Skeletal muscle tissue (tissue), 4 donors: ENCODE measurements around the gene CHRNB1. TPM values are rescaled to one million over a fixed set of nuclear protein-coding genes. Genes with fewer than 3 reads are reported as not detected.
"Not testable (repeated sequence)": the region's sequence is repeated elsewhere in the genome, so short reads cannot be mapped to it uniquely, and the experiment has no call there.

Experiments
- H3K27ac ChIP-seq: one replicate; pipeline ENCODE4 v1.7.0; 2013; ENCODE audit warnings: mild to moderate bottlenecking, low read depth, low read length, inconsistent platforms
- H3K27me3 ChIP-seq, 3 donors: one replicate each; pipeline ENCODE4 v1.7.0; 2013; ENCODE audit warnings: low read length in 3 of 3; ENCODE audit not compliant: control insufficient read depth in 3 of 3, insufficient read depth in 3 of 3
- H3K36me3 ChIP-seq, 3 donors: one replicate each; pipeline ENCODE4 v1.7.0; 2013; ENCODE audit warnings: low read length in 3 of 3; ENCODE audit not compliant: control insufficient read depth in 3 of 3, insufficient read depth in 3 of 3
- H3K4me1 ChIP-seq, 3 donors: one replicate each; pipeline ENCODE4 v1.7.0; 2013; ENCODE audit warnings: low read length in 3 of 3, mild to moderate bottlenecking in 3 of 3; ENCODE audit not compliant: control insufficient read depth in 3 of 3, insufficient read depth in 3 of 3
- H3K4me3 ChIP-seq, 3 donors: one replicate each; pipeline ENCODE4 v1.7.0; 2013; ENCODE audit warnings: low read length in 3 of 3
- H3K9ac ChIP-seq, 3 donors: one replicate each; pipeline ENCODE4 v1.7.0; 2013; ENCODE audit warnings: low read length in 3 of 3, mild to moderate bottlenecking in 3 of 3, moderate library complexity in 2 of 3, low read depth in 1 of 3
- H3K9me3 ChIP-seq, 3 donors: one replicate each; pipeline ENCODE4 v1.7.0; 2013; ENCODE audit warnings: low read length in 3 of 3; ENCODE audit not compliant: control insufficient read depth in 3 of 3
- total RNA-seq: library from RNA; depleted of rRNA; stranded (reverse); fragments of >200 nt; gene quantifications from one replicate; pipeline ENCODE4 v1.2.3, GENCODE V29; 2014
- donor health status: Osteomylitis.

Gene CHRNB1
- total RNA-seq, 1 donor from 2014 or later, result 31.3 TPM

GRCh38 chr17:7464081-7464480, 19.2 kb downstream of the CHRNB1 start:
- H3K36me3 ChIP-seq, result peaks cover 23 to 31% (median 25%) of the 10 kb centered on the region in 3 donors
- no peaks in the 10 kb centered on the region for H3K27me3 ChIP-seq
- H3K9me3 ChIP-seq, result no peaks in the 10 kb centered on the region
- H3K27ac ChIP-seq, result no peak overlapping the region
- H3K4me1 ChIP-seq, result peaks cover 18 to 24% (median 21%) of the 10 kb centered on the region in 3 donors
- no peak overlapping the region for H3K4me3 ChIP-seq
- no peak overlapping the region for H3K9ac ChIP-seq

GRCh38 chr17:7465597-7466275, 20.9 kb downstream of the CHRNB1 start:
- no peaks in the 10 kb centered on the region for H3K9me3 ChIP-seq
- peak overlapping the region; percentile 77 for H3K27ac ChIP-seq
- H3K27me3 ChIP-seq, result no peaks in the 10 kb centered on the region
- H3K36me3 ChIP-seq, result peaks cover 23 to 31% (median 25%) of the 10 kb centered on the region in 3 donors
- peak overlapping the region in 1 of 3 donors; percentile 69 for H3K9ac ChIP-seq
- H3K4me1 ChIP-seq, result peaks cover 21 to 25% (median 24%) of the 10 kb centered on the region in 3 donors
- H3K4me3 ChIP-seq, result no peak overlapping the region

GRCh38 chr17:7466318-7466638, 21.4 kb downstream of the CHRNB1 start:
- H3K27ac ChIP-seq, result peak overlapping the region; percentile 77
- H3K9me3 ChIP-seq, result no peaks in the 10 kb centered on the region
- peaks cover 22 to 26% (median 25%) of the 10 kb centered on the region in 3 donors for H3K4me1 ChIP-seq
- no peaks in the 10 kb centered on the region for H3K27me3 ChIP-seq
- no peak overlapping the region for H3K4me3 ChIP-seq
- peak overlapping the region; percentile 43 to 69 (median 45) for H3K9ac ChIP-seq
- peaks cover 23 to 31% (median 25%) of the 10 kb centered on the region in 3 donors for H3K36me3 ChIP-seq

- no peaks in the 10 kb centered on the region for H3K27me3 ChIP-seq
- peaks cover 22 to 29% (median 27%) of the 10 kb centered on the region in 3 donors for H3K4me1 ChIP-seq
- no peaks in the 10 kb centered on the region for H3K9me3 ChIP-seq
- peak overlapping the region; percentile 43 to 69 (median 45) for H3K9ac ChIP-seq
- peaks cover 23 to 31% (median 25%) of the 10 kb centered on the region in 3 donors for H3K36me3 ChIP-seq
- H3K4me3 ChIP-seq, result no peak overlapping the region
- peak overlapping the region; percentile 77 for H3K27ac ChIP-seq
These were observed 21.9 kb downstream of the CHRNB1 start for GRCh38 chr17:7466639-7467341.

DNA sequence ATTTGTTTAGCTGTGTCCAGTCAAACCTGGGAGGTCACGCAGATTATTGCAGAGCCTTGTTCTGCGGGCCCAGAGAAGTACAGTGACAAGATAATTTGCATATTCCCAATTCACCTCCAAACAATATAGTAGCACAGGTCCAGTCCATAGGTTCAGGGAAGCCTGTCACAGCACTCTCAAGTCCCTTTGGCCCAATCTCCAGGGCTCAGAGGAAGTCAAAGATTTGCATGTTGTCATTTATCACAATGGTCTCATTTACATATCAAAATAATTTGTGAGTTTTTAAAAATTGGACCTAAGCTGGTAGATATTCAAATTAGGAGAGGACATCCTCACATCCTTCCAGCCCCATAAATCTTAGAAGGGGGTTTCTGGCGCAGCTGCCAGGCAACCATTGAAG, 22.6 kb downstream of the CHRNB1 start:
- peak overlapping the region; percentile 77 for H3K27ac ChIP-seq
- H3K9ac ChIP-seq, result no peak overlapping the region
- peaks cover 20 to 28% (median 23%) of the 10 kb centered on the region in 3 donors for H3K36me3 ChIP-seq
- no peak overlapping the region for H3K4me3 ChIP-seq
- H3K9me3 ChIP-seq, result no peaks in the 10 kb centered on the region
- H3K27me3 ChIP-seq, result no peaks in the 10 kb centered on the region
- H3K4me1 ChIP-seq, result peaks cover 22 to 32% (median 30%) of the 10 kb centered on the region in 3 donors

GRCh38 chr17:7468290-7468689, 23.4 kb downstream of the CHRNB1 start:
- H3K4me1 ChIP-seq, result peaks cover 22 to 34% (median 30%) of the 10 kb centered on the region in 3 donors
- no peak overlapping the region for H3K27ac ChIP-seq
- no peak overlapping the region for H3K9ac ChIP-seq
- H3K4me3 ChIP-seq, result no peak overlapping the region
- no peaks in the 10 kb centered on the region for H3K9me3 ChIP-seq
- peaks cover 13 to 21% (median 16%) of the 10 kb centered on the region in 3 donors for H3K36me3 ChIP-seq
- no peaks in the 10 kb centered on the region for H3K27me3 ChIP-seq

DNA sequence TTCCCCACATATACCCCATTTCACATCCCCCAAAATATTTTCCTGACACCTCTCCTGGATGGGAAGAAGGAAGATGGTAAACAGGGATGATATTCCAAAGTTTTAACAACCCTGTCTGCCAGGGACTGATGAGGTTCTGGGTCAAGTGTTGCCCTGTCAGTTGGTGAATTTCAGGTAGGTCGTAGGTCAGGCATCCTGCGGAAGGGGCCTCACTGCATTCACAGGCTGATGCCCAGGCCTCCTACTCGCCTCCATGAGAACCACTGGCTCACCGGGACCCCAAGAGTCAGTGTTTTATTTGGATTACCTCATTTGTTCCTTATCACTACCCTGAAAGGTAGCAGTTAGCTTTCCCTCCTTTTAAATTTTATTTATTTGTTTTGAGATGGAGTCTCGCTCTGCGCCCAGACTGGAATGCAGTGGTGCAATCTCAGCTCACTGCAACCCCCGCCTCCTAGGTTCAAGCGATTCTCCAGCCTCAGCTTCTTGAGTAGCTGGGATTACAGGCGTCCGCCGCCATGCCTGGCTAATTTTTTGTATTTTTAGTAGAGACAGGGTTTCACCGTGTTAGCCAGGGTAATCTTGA, 24.0 kb downstream of the CHRNB1 start:
- H3K4me3 ChIP-seq, result no peak overlapping the region
- no peaks in the 10 kb centered on the region for H3K9me3 ChIP-seq
- no peak overlapping the region for H3K27ac ChIP-seq
- no peak overlapping the region for H3K9ac ChIP-seq
- peaks cover 26 to 38% (median 30%) of the 10 kb centered on the region in 3 donors for H3K4me1 ChIP-seq
- peaks cover 9 to 15% (median 10%) of the 10 kb centered on the region in 3 donors for H3K36me3 ChIP-seq
- H3K27me3 ChIP-seq, result no peaks in the 10 kb centered on the region

DNA sequence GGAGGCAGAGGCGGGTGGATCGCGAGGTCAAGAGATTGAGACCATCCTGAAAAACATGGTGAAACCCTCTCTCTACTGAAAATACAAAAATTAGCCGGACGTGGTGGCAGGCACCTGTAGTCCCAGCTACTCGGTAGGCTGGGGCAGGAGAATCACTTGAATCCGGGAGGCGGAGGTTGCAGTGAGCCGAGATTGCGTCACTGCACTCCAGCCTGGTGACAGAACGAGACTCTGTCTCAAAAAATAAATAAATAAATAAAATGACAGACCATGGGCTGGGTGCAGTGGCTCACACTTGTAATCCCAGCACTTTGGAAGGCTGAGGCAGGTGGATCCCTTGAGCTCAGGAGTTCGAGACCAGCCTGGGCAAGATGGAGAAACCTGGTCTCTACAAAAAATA, 25.0 kb downstream of the CHRNB1 start:
- H3K9me3 ChIP-seq, H3K4me3 ChIP-seq, H3K27ac ChIP-seq, H3K9ac ChIP-seq, H3K27me3 ChIP-seq: not testable (repeated sequence)
- peaks cover 33 to 44% (median 36%) of the 10 kb centered on the region in 3 donors for H3K4me1 ChIP-seq
- peaks cover 7 to 12% (median 7%) of the 10 kb centered on the region in 3 donors for H3K36me3 ChIP-seq

- not testable (repeated sequence) for H3K27me3 ChIP-seq, H3K4me3 ChIP-seq, H3K9me3 ChIP-seq, H3K27ac ChIP-seq, H3K36me3 ChIP-seq
- Histone ChIP-seq H3K4me1 (peaks cover 38 to 48% (median 39%) of the 10 kb centered on the region in 3 donors), H3K9ac (peak overlapping the region in 2 of 3 donors; percentile 1 to 5)
These were observed 25.7 kb downstream of the CHRNB1 start for GRCh38 chr17:7470457-7470973.
